GM23248 (cell line): ENCODE results near the gene MSMO1. TPM values are rescaled to one million over a fixed set of nuclear protein-coding genes. Genes with fewer than 3 reads are reported as not detected.

Experiments
- DNase-seq: peaks from one replicate; pipeline ENCODE4 v3.0.0-alpha.2; 2015
- H2AFZ ChIP-seq: fragments of 200-600 bp; sonication (generic); 2 replicates; pipeline ENCODE4 v1.6.1; 2016; ENCODE audit warnings: antibody characterized with exemption
- H3F3A ChIP-seq: fragments of 200-600 bp; sonication (generic); 2 replicates; pipeline ENCODE4 v1.6.1; 2016; ENCODE audit warnings: mild to moderate bottlenecking, antibody characterized with exemption, mixed run types; ENCODE audit not compliant: insufficient read depth
- H3K27ac ChIP-seq: fragments of 200-600 bp; sonication (generic); 2 replicates; pipeline ENCODE4 v1.5.1; 2016; ENCODE audit warnings: mild to moderate bottlenecking
- H3K27me3 ChIP-seq: fragments of 200-600 bp; sonication (generic); replicated peaks from 2 replicates; pipeline ENCODE4 v1.6.1; 2016; ENCODE audit warnings: mild to moderate bottlenecking; ENCODE audit not compliant: insufficient read depth
- H3K36me3 ChIP-seq: fragments of 200-600 bp; sonication (generic); 2 replicates; pipeline ENCODE4 v1.6.1; 2016; ENCODE audit warnings: low read depth, mild to moderate bottlenecking
- H3K4me1 ChIP-seq: fragments of 200-600 bp; sonication (generic); 2 replicates; pipeline ENCODE4 v1.6.1; 2016; ENCODE audit warnings: mild to moderate bottlenecking; ENCODE audit not compliant: insufficient read depth
- H3K4me2 ChIP-seq: fragments of 200-600 bp; sonication (generic); one replicate; pipeline ENCODE4 v1.6.1; 2016; ENCODE audit warnings: mild to moderate bottlenecking; ENCODE audit not compliant: unreplicated experiment
- H3K4me3 ChIP-seq: fragments of 200-600 bp; sonication (generic); 2 replicates; pipeline ENCODE4 v1.5.1; 2016; ENCODE audit warnings: mild to moderate bottlenecking
- H3K79me2 ChIP-seq: fragments of 200-600 bp; sonication (generic); 2 replicates; pipeline ENCODE4 v1.6.1; 2016; ENCODE audit warnings: mild to moderate bottlenecking; ENCODE audit not compliant: insufficient read depth
- H3K9ac ChIP-seq: fragments of 200-600 bp; sonication (generic); 2 replicates; pipeline ENCODE4 v1.6.1; 2016; ENCODE audit warnings: mild to moderate bottlenecking
- H3K9me2 ChIP-seq: fragments of 200-600 bp; sonication (generic); 2 replicates; pipeline ENCODE4 v1.6.1; 2016; ENCODE audit warnings: mixed run types, mild to moderate bottlenecking, moderate library complexity; ENCODE audit not compliant: insufficient read depth
- H3K9me3 ChIP-seq: fragments of 200-600 bp; sonication (generic); one replicate; pipeline ENCODE4 v1.6.1; 2017; ENCODE audit warnings: low read depth
- H4K20me1 ChIP-seq: fragments of 200-600 bp; sonication (generic); 2 replicates; pipeline ENCODE4 v1.6.0; 2016; ENCODE audit not compliant: insufficient read depth
- EZH2 ChIP-seq: fragments of 200-600 bp; sonication (generic); IDR thresholded peaks from 2 replicates; pipeline ENCODE4 v1.6.1; 2018; ENCODE audit warnings: antibody characterized with exemption, mild to moderate bottlenecking; ENCODE audit not compliant: insufficient read depth, poor library complexity, severe bottlenecking
- EZH2phosphoT487 ChIP-seq: fragments of 200-600 bp; sonication (generic); IDR thresholded peaks from 2 replicates; pipeline ENCODE4 v1.6.1; 2018; ENCODE audit warnings: antibody characterized with exemption, moderate library complexity, mild to moderate bottlenecking, low read depth; ENCODE audit not compliant: insufficient read depth
- WGBS, 2 experiments: methylation state at CpG; one replicate each; pipeline ENCODE4 v1.1.6; 2015 to 2017; ENCODE audit warnings: low lambda C conversion rate in 2 of 2, low coverage in 1 of 2; ENCODE audit errors: missing lambda C conversion rate in 2 of 2; 5-methylcytosine and 5-hydroxymethylcytosine counted together
- in situ Hi-C: fragments of 300-500 bp; cut with MboI; formaldehyde crosslinking; loops from 2 replicates; pipeline ENCODE4 v1.15.0; 2020
- polyA plus RNA-seq: library from polyadenylated mRNA; unstranded; fragments of >200 nt; fragmentation: Nextera tagmentation; extraction: Ambion mirVana; gene quantifications from 2 replicates; pipeline ENCODE4 v1.2.1, GENCODE V29; 2016
- total RNA-seq: library from RNA; depleted of rRNA; stranded (reverse); fragments of >200 nt; shearing (Covaris generic); gene quantifications from 2 replicates; pipeline ENCODE4 v1.2.3, GENCODE V29; 2014

Gene MSMO1
- total and polyA plus RNA-seq, 2 experiments from 2014 or later, result 72.2 to 72.7 TPM

DNA sequence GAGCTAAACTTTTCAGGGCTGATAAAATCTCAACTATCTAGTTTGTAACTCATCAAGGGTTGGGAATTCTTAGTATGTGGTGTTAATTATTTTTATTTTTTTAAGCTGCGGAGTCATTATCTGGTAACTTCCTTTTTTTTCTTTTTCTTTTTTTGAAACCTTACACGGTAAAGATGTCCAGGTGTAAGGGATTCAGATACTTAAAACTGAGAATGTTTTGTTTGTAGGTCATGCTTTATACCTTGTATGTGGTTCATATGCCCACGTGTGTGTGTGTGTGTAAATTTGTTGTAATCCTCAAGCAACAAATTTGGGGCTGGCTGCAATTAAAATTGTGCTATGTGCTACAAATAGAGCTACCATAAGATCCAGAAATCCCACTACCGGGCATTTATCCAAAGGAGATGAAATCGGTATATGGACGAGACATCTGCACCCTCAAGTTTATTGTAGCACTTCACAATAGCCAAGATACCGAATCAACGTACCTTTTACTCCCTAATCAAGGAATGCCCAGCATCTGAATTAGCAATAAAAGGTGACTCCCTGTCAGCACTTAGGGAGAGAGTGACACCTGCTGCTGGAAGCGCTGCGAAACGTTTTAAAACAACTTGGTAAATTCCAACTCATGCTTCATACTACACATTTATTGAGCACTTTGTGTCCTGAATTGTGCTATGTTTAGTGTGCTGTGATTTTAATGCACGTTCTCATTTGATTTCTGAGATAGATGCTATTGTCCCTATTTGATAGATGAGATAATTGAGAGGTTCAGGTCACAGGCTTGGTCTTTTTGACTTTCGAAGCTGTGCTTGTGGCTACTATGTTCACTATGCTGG, 16.1 kb downstream of the MSMO1 start:
- H2AFZ ChIP-seq, result no peak overlapping the region
- H3K4me3 ChIP-seq, result no peak overlapping the region
- H3K27ac ChIP-seq, result no peak overlapping the region
- H3K9ac ChIP-seq, result no peak overlapping the region
- no peak overlapping the region for H3K4me2 ChIP-seq
- in situ Hi-C loops, result loop anchor here (10.0 kb wide), 1 partner anchor 209 kb away; no protein-coding TSS in a partner anchor
- H3K9me3 ChIP-seq, result no peaks in the 10 kb centered on the region
- 70 to 73% methylated on average over 13 of the region's 13 CpGs for WGBS, 2 experiments
- H3K4me1 ChIP-seq, result 0 out of 2 replicates have a peak, but pooled peaks cover 1% of the 10 kb centered on the region
- H3K9me2 ChIP-seq, result no peaks in the 10 kb centered on the region
- peaks cover 31% of the 10 kb centered on the region for H3K36me3 ChIP-seq
- no peak for DNase-seq
- no peaks in the 10 kb centered on the region for H3K27me3 ChIP-seq
- no peaks in the 10 kb centered on the region for H3K79me2 ChIP-seq
- H4K20me1 ChIP-seq, result no peaks in the 10 kb centered on the region
- TF ChIP-seq EZH2, result no peak
- TF ChIP-seq EZH2phosphoT487, result no peak
- H3F3A ChIP-seq, result 0 out of 2 replicates have a peak, but pooled peaks cover 9% of the 10 kb centered on the region

DNA sequence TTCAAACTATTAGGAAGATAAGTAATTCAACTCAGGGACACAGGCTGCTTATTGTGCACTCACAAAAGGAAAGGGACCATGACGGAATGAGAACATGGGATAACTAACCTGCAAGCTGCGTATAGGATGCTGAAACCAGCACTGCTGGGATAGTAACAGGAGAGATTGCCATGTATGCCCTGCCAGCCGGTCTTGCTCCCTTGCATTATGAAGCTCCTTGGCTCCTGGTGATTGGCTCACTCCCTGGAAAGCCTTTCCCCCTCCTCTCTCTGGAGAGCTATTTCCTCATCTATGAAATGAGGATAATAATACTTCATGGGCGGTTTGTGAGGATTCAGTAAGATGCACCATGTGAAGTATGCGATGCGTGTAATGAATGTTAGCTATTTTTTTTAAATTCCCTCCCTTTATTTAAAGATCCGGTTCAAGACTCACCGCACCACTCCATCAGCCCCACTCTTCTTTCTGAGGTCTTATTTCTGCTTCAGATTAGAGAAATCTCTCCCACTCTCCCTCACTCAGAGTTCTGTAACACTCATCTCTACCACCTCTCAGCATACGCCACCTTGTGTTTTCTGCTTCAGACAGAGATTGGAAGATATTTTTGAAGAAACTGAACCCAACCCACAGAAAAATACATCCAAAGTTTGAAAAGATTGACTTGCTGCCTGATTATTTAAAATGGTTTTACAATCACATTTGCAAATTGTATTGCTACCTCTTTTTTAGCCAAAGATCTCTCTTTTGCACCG, 18.4 kb downstream of the MSMO1 start:
- Histone ChIP-seq H3K4me2 (no peak overlapping the region), H3K9me2 (no peaks in the 10 kb centered on the region), H3K27ac (no peak overlapping the region), H3F3A (0 out of 2 replicates have a peak, but pooled peaks cover 9% of the 10 kb centered on the region), H3K4me3 (no peak overlapping the region), H3K36me3 (peaks cover 16% of the 10 kb centered on the region), H4K20me1 (no peaks in the 10 kb centered on the region), H2AFZ (no peak overlapping the region), H3K9me3 (no peaks in the 10 kb centered on the region), H3K27me3 (no peaks in the 10 kb centered on the region), H3K9ac (no peak overlapping the region), H3K79me2 (no peaks in the 10 kb centered on the region), H3K4me1 (no peaks in the 10 kb centered on the region)
- DNase-seq, result no peak
- WGBS, 2 experiments, result 67 to 77% methylated on average over 10 of the region's 10 CpGs
- no peak for TF ChIP-seq EZH2phosphoT487
- no peak for TF ChIP-seq EZH2
- in situ Hi-C loops, result loop anchor here (10.0 kb wide), 1 partner anchor 211 kb away; no protein-coding TSS in a partner anchor

DNA sequence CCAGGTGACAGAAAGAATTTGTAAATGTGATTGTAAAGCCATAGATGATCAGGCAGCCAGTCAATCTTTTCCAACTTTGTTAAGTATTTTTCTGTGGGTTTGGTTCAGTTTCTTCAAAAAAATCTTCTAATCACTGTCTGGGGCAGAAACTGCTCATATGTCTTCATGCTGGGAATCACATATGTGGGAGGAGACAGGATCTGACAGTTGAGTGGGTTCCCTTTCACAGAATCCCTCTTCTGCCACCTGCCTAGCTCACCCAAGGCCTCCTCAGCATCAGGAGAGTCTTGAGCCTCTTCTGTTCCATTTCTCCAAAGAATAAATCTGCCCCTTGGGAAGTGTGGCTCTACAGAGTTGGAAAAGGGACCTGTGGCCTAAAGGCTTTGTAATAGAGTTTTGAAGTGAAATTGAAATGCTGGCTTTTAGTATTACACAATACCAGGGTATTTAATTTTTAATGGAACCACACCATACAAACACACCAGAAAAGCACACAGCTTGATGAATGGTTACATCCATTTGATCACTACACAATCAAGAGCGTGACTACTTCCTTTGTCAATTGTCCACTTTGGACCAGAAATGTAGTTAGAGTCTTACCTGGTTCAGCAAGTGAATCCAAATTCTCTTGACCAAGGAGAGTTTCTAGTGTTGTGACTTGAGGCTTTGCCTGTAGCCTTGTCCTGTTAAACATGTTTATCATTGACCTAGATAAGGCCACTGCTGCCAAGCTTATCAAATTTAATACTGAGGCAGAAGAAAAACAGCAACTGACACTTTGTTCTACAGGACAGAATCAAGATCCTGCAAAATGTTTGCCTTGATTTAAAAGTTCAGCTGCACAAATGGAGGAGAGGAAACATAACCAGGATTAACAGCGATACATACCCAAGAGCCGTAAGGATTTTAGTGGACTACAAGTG, 20.4 kb downstream of the MSMO1 start:
- in situ Hi-C loops, result loop anchor here (10.0 kb wide), 1 partner anchor 213 kb away; no protein-coding TSS in a partner anchor

More for the DNA sequence above, 20.4 kb downstream of the MSMO1 start:
- no peak overlapping the region for H3K4me2 ChIP-seq
- TF ChIP-seq EZH2phosphoT487 (no peak), EZH2 (no peak)
- H3K79me2 ChIP-seq, result no peaks in the 10 kb centered on the region
- H3K27me3 ChIP-seq, result no peaks in the 10 kb centered on the region
- WGBS, 2 experiments, result 64 to 65% methylated on average over 3 of the region's 3 CpGs
- H2AFZ ChIP-seq, result no peak overlapping the region
- DNase-seq, result no peak
- H3K9me2 ChIP-seq, result no peaks in the 10 kb centered on the region
- H3K36me3 ChIP-seq, result no peaks in the 10 kb centered on the region
- H3K4me1 ChIP-seq, result no peaks in the 10 kb centered on the region
- no peak overlapping the region for H3K4me3 ChIP-seq
- no peaks in the 10 kb centered on the region for H3F3A ChIP-seq
- no peaks in the 10 kb centered on the region for H3K9me3 ChIP-seq
- H3K9ac ChIP-seq, result no peak overlapping the region
- no peaks in the 10 kb centered on the region for H4K20me1 ChIP-seq
- no peak overlapping the region for H3K27ac ChIP-seq
